Small intestine (tissue), 7 donors: ENCODE data around the gene DHODH. TPM values are rescaled to one million over a fixed set of nuclear protein-coding genes. Genes with fewer than 3 reads are reported as not detected.
"Not testable (repeated sequence)": the region's sequence is repeated elsewhere in the genome, so short reads cannot be mapped to it uniquely, and the experiment has no call there.

Source experiments
- DNase-seq, 2 donors: peaks; one replicate each; pipeline versions ENCODE4 v3.0.0 to v3.0.0-alpha.2; 2013
- FAIRE-seq: peaks from 2 replicates; lab custom pipeline; 2012; peaks lifted over from hg19 to GRCh38; lab: Jason Lieb, UNC
- H3K27ac ChIP-seq, 3 donors: one replicate each; pipeline ENCODE4 v1.5.1; 2013; ENCODE audit warnings: low read length in 2 of 3, mild to moderate bottlenecking in 2 of 3, control low read depth in 1 of 3, inconsistent platforms in 1 of 3, low read depth in 1 of 3, moderate library complexity in 1 of 3
- H3K27me3 ChIP-seq, 3 donors: one replicate each; pipeline ENCODE4 v1.6.1; 2013; ENCODE audit warnings: low read length in 3 of 3, inconsistent platforms in 1 of 3; ENCODE audit not compliant: control insufficient read depth in 3 of 3, insufficient read depth in 3 of 3
- H3K36me3 ChIP-seq, 3 donors: one replicate each; pipeline ENCODE4 v1.6.1; 2013; ENCODE audit warnings: low read length in 3 of 3, inconsistent platforms in 1 of 3, low read depth in 1 of 3, mild to moderate bottlenecking in 1 of 3, moderate library complexity in 1 of 3; ENCODE audit not compliant: control insufficient read depth in 3 of 3, insufficient read depth in 2 of 3
- H3K4me1 ChIP-seq, 3 donors: one replicate each; pipeline ENCODE4 v1.6.1; 2013; ENCODE audit warnings: low read length in 2 of 3, inconsistent platforms in 1 of 3, low read depth in 1 of 3, mild to moderate bottlenecking in 1 of 3, moderate library complexity in 1 of 3; ENCODE audit not compliant: control insufficient read depth in 3 of 3, insufficient read depth in 2 of 3
- H3K4me3 ChIP-seq, 3 donors: one replicate each; pipeline ENCODE4 v1.5.1; 2013; ENCODE audit warnings: low read length in 3 of 3, control low read depth in 1 of 3, inconsistent platforms in 1 of 3, low read depth in 1 of 3, mild to moderate bottlenecking in 1 of 3, moderate library complexity in 1 of 3
- H3K9me3 ChIP-seq, 2 donors: one replicate each; pipeline ENCODE4 v1.6.1; 2013; ENCODE audit warnings: low read depth in 1 of 2, low read length in 1 of 2; ENCODE audit not compliant: control insufficient read depth in 2 of 2, insufficient read depth in 1 of 2
- WGBS, 3 donors: extraction: QIAGEN DNeasy Blood & Tissue Kit; methylation state at CpG; one replicate each; pipeline ENCODE4 v1.1.7; 2013; 5-methylcytosine and 5-hydroxymethylcytosine counted together
- polyA plus RNA-seq, 4 donors: library from polyadenylated mRNA; stranded (reverse) in 3 of 4; unstranded in 1 of 4; fragments of 200-250 nt in 3 of 4; fragments of 120-200 nt in 1 of 4; gene quantifications; one replicate each; pipeline versions ENCODE4 v1.2.1 to v1.2.3, GENCODE V29; 2013
- donor health status: healthy with polysubstance abuse.
- donor health status: control.
- donor health status: control.
- donor health status: Bipolar disorder and iron deficiency.
- donor health status: healthy.

Gene DHODH
- polyA plus RNA-seq, 4 donors = 1.1 to 8.3 (median 5.1) TPM

GRCh38 chr16:72064361-72064894 is 55.9 kb downstream of the DHODH start:
- no peak overlapping the region for H3K27ac ChIP-seq
- H3K36me3 ChIP-seq = no peaks in the 10 kb centered on the region
- H3K4me1 ChIP-seq = no peaks in the 10 kb centered on the region
- WGBS, 3 donors = 92 to 95% (median 93%) methylated on average over 10 of the region's 10 CpGs
- DNase-seq (no peak), FAIRE-seq (no peak)
- H3K4me3 ChIP-seq = no peak overlapping the region
- H3K27me3 ChIP-seq = no peaks in the 10 kb centered on the region
- H3K9me3 ChIP-seq = no peaks in the 10 kb centered on the region

GRCh38 chr16:72066747-72067146 is 58.2 kb downstream of the DHODH start:
- FAIRE-seq (no peak), DNase-seq (peak; percentile 52 to 59)
- Histone ChIP-seq H3K4me3 (no peak overlapping the region), H3K36me3 (no peaks in the 10 kb centered on the region), H3K27ac (no peak overlapping the region), H3K27me3 (no peaks in the 10 kb centered on the region), H3K9me3 (no peaks in the 10 kb centered on the region), H3K4me1 (no peaks in the 10 kb centered on the region)
- WGBS, 3 donors = 0 to 3% (median 0%) methylated on average over 1 of the region's 1 CpG

DNA sequence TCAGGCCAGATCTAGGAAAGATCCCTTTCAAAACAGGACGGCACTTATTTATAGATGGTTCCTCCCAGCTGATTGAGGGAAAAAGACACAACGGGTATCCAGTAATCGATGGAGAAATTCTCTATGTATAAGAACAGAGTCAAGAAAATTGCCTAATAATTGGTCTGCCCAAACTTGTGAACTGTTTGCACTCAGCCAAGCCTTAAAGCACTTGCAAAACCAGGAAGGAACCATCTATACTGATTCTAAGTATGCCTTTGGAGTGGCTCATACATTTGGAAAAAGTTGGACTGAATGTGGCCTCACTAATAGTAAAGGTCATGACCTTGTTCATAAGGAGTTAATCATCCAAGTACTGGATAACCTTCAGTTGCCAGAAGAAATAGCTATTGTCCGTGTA is 60.4 kb downstream of the DHODH start:
- WGBS, 3 donors = 86 to 90% (median 87%) methylated on average over 4 of the region's 4 CpGs
- no peaks in the 10 kb centered on the region for H3K27me3 ChIP-seq
- no peak for DNase-seq

DNA sequence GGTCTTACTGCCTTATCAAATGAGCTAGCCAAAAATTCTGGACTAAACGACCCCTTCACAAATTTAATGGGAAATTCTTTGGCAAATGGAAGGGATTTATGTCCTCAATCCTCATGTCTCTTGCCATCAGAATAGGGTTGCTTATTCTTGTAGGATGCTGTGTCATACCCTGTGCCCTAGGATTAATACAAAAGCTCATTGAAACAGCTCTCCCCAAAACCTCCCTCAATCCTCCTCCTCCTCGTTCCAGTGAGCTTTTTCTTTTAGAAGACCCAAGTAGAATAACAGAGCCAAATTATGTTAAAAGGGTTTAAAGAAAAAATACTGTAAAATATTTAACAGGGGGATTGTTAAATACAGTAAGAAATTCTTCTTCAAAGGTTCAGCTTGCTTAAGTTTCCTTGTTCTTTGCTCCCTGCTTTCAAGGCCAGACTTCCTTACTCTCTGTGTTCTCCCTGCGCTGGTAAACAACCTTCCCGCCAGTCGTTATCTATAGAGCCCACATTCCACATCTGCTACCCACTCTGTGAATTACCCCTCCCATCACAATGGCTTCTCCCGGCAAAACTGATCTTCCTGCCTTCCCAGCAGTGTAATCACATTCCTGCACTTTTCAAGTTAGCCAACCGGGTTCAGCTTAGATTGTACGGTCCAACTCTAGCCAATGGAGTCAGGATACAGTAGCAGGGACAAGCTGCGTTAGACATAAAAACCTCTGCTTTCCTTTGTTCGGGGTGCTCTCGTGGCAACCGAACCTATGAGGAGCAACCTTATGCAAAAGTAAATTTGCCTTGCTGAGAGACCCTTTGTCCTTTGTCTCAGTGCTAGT is 64.2 kb downstream of the DHODH start:
- Histone ChIP-seq H3K27me3 (no peaks in the 10 kb centered on the region), H3K36me3 (peaks cover 0 to 3% (median 0%) of the 10 kb centered on the region in 3 donors), H3K9me3 (peaks cover 0 to 5% of the 10 kb centered on the region in 2 donors), H3K27ac (peak overlapping the region in 1 of 3 donors; percentile 63), H3K4me3 (no peak overlapping the region), H3K4me1 (peaks cover 0 to 6% (median 0%) of the 10 kb centered on the region in 3 donors)
- FAIRE-seq (no peak), DNase-seq (peak; percentile 74)
- 12 to 43% (median 33%) methylated on average over 12 of the region's 12 CpGs for WGBS, 3 donors

More for the DNA sequence above, 60.4 kb downstream of the DHODH start:
- FAIRE-seq = no peak
- peaks cover 0 to 6% (median 0%) of the 10 kb centered on the region in 3 donors for H3K4me1 ChIP-seq
- peaks cover 0 to 5% of the 10 kb centered on the region in 2 donors for H3K9me3 ChIP-seq
- H3K36me3 ChIP-seq = no peaks in the 10 kb centered on the region
- no peak overlapping the region for H3K4me3 ChIP-seq
- H3K27ac ChIP-seq = no peak overlapping the region

GRCh38 chr16:72073560-72074230 is 65.2 kb downstream of the DHODH start:
- Histone ChIP-seq H3K4me1 (peaks cover 0 to 6% (median 0%) of the 10 kb centered on the region in 3 donors), H3K4me3 (no peak overlapping the region), H3K27ac (no peak overlapping the region), H3K9me3 (peaks cover 0 to 5% of the 10 kb centered on the region in 2 donors), H3K36me3 (peaks cover 0 to 3% (median 0%) of the 10 kb centered on the region in 3 donors), H3K27me3 (no peaks in the 10 kb centered on the region)
- no peak for FAIRE-seq
- no peak for DNase-seq
- 63 to 72% (median 64%) methylated on average over 8 of the region's 8 CpGs for WGBS, 3 donors

GRCh38 chr16:72075067-72075466 is 66.5 kb downstream of the DHODH start:
- not testable (repeated sequence) for H3K27ac ChIP-seq, DNase-seq, H3K9me3 ChIP-seq, H3K4me3 ChIP-seq, H3K36me3 ChIP-seq, H3K27me3 ChIP-seq, FAIRE-seq, H3K4me1 ChIP-seq
- 5 to 65% (median 33%) methylated on average over 2 of the region's 6 CpGs for WGBS, 3 donors

Other genes starting within 250 kb of the DHODH start
- 10 to 100 TPM; 17.6 to 66.8 (median 22.2) TPM for gene AP1G1, start 199.9 kb upstream of the DHODH start, polyA plus RNA-seq
- gene ATXN1L, start 162.8 kb upstream of the DHODH start, polyA plus RNA-seq = 10 to 100 TPM in 2 of 4 donors, 1 to 10 TPM in 2; 4.3 to 21.3 (median 7.7) TPM
- gene ZNF821, start 124.6 kb upstream of the DHODH start, polyA plus RNA-seq = 10 to 100 TPM in 3 of 4 donors, 1 to 10 TPM in 1; 7.2 to 15.7 (median 11.2) TPM
- 100 to 1,000 TPM; 112 to 257 (median 155) TPM for gene IST1, start 113.2 kb upstream of the DHODH start, polyA plus RNA-seq
- gene PKD1L3, start 8.3 kb upstream of the DHODH start, polyA plus RNA-seq = under 1 TPM in 3 of 4 donors, not detected in 1; 0.01 to 0.30 (median 0.27) TPM
- 10 to 100 TPM in 1 of 4 donors, 1 to 10 TPM in 2, under 1 TPM in 1; 0.32 to 15.2 (median 3.0) TPM for gene HP, start 45.8 kb downstream of the DHODH start, polyA plus RNA-seq
- 1 to 10 TPM in 2 of 4 donors, under 1 TPM in 1, not detected in 1; 0.56 to 1.9 (median 1.1) TPM for gene HPR, start 54.5 kb downstream of the DHODH start, polyA plus RNA-seq
- gene TXNL4B, start 84.9 kb downstream of the DHODH start, polyA plus RNA-seq = 10 to 100 TPM; 11.3 to 22.1 (median 12.1) TPM
- gene DHX38, start 85.1 kb downstream of the DHODH start, polyA plus RNA-seq = 10 to 100 TPM; 40.6 to 63.7 (median 55.9) TPM
- 1 to 10 TPM; 1.1 to 5.2 (median 2.3) TPM for gene PMFBP1, start 163.4 kb downstream of the DHODH start, polyA plus RNA-seq